WTC11 (cell line): ENCODE data around the gene TMEFF1. TPM values are rescaled to one million over a fixed set of nuclear protein-coding genes. Genes with fewer than 3 reads are reported as not detected.

ENCODE experiments used
- ATAC-seq: fragments of 200-7000 bp; cut with Tn5 transposase; 2 replicates; pipeline ENCODE4 v1.10.0; 2021; ENCODE audit warnings: mild to moderate bottlenecking, moderate library complexity
- CTCF ChIA-PET: fragments of 300-600 bp; sonication (Branson Sonifier 250); formaldehyde crosslinking; loops from one replicate; lab custom pipeline; 2021; ENCODE audit warnings: antibody characterized with exemption; lab: Charles Lee
- POLR2A ChIA-PET: fragments of 350-600 bp; sonication (Branson Sonifier 250); formaldehyde crosslinking; loops from one replicate; lab custom pipeline; 2021; ENCODE audit warnings: antibody characterized with exemption; lab: Charles Lee
- DNase-seq: peaks from one replicate; pipeline ENCODE4 v3.0.0; 2021; ENCODE audit warnings: low spot score
- H3K27ac Mint-ChIP-seq: 2 replicates; pipeline ENCODE4 v1.8.0; 2021; ENCODE audit warnings: mixed read lengths
- H3K27me3 Mint-ChIP-seq: 2 replicates; pipeline ENCODE4 v1.8.0; 2021; ENCODE audit warnings: low read depth, mild to moderate bottlenecking, moderate library complexity, mixed read lengths
- H3K36me3 Mint-ChIP-seq: 2 replicates; pipeline ENCODE4 v1.8.0; 2021; ENCODE audit warnings: mixed read lengths
- H3K4me1 Mint-ChIP-seq: 2 replicates; pipeline ENCODE4 v1.8.0; 2022; ENCODE audit warnings: mixed read lengths
- H3K4me3 Mint-ChIP-seq: 2 replicates; pipeline ENCODE4 v1.8.0; 2021; ENCODE audit warnings: mild to moderate bottlenecking, moderate library complexity, mixed read lengths
- H3K9me3 Mint-ChIP-seq: 2 replicates; pipeline ENCODE4 v1.8.0; 2021; ENCODE audit warnings: mixed read lengths
- ARID4B ChIP-seq: sonication (generic); formaldehyde crosslinking; IDR thresholded peaks from 2 replicates; pipeline ENCODE4 v1.8.0; 2023; ENCODE audit warnings: missing genetic modification reagents, mild to moderate bottlenecking, borderline replicate concordance
- ATF2 ChIP-seq: sonication (generic); formaldehyde crosslinking; IDR thresholded peaks from 2 replicates; pipeline ENCODE4 v1.8.1; 2022; ENCODE audit warnings: low read depth, missing genetic modification reagents, borderline replicate concordance
- CBFB ChIP-seq: sonication (generic); formaldehyde crosslinking; IDR thresholded peaks from 2 replicates; pipeline ENCODE4 v1.8.1; 2022; ENCODE audit warnings: mild to moderate bottlenecking, low read depth, missing genetic modification reagents
- CREM ChIP-seq: sonication (generic); formaldehyde crosslinking; IDR thresholded peaks from 2 replicates; pipeline ENCODE4 v1.8.1; 2022; ENCODE audit warnings: mild to moderate bottlenecking, missing genetic modification reagents, moderate library complexity
- FOXK1 ChIP-seq: sonication (generic); formaldehyde crosslinking; IDR thresholded peaks from 2 replicates; pipeline ENCODE4 v1.8.0; 2022; ENCODE audit warnings: mild to moderate bottlenecking, moderate library complexity, missing genetic modification reagents
- HMGA2 ChIP-seq: fragments of 250-450 bp; sonication (Bioruptor Pico); IDR thresholded peaks from 2 replicates; pipeline ENCODE4 v1.4.0; 2021; ENCODE audit warnings: mild to moderate bottlenecking, moderate library complexity
- PRDM15 ChIP-seq: sonication (generic); formaldehyde crosslinking; IDR thresholded peaks from 2 replicates; pipeline ENCODE4 v1.8.0; 2022; ENCODE audit warnings: missing genetic modification reagents
- USF2 ChIP-seq: sonication (generic); formaldehyde crosslinking; IDR thresholded peaks from 2 replicates; pipeline ENCODE4 v1.8.1; 2023; ENCODE audit warnings: mild to moderate bottlenecking, missing genetic modification reagents, moderate library complexity
- ZNF121 ChIP-seq: sonication (generic); formaldehyde crosslinking; IDR thresholded peaks from 2 replicates; pipeline ENCODE4 v1.8.0; 2023; ENCODE audit warnings: missing genetic modification reagents
- ZNF263 ChIP-seq: sonication (generic); formaldehyde crosslinking; IDR thresholded peaks from 2 replicates; pipeline ENCODE4 v1.8.1; 2022; ENCODE audit warnings: low read depth, mild to moderate bottlenecking, moderate library complexity, missing genetic modification reagents
- ZNF396 ChIP-seq: fragments of 250-450 bp; sonication (Bioruptor Pico); IDR thresholded peaks from 2 replicates; pipeline ENCODE4 v1.8.0; 2021; ENCODE audit warnings: mild to moderate bottlenecking, moderate library complexity, borderline replicate concordance
- ZNF425 ChIP-seq: fragments of 250-450 bp; sonication (Bioruptor Pico); conservative IDR thresholded peaks from 2 replicates; pipeline ENCODE4 v1.9.0; 2021; ENCODE audit warnings: mild to moderate bottlenecking
- total RNA-seq: library from RNA; stranded (reverse); gene quantifications from 3 replicates; pipeline ENCODE4 v1.2.3, GENCODE V29; 2021
- TF ChIP-seq, protein P1 (sequence below): fragments of 250-450 bp; sonication (Bioruptor Pico); IDR thresholded peaks from 2 replicates; pipeline ENCODE4 v1.9.0; 2021; ENCODE audit warnings: mild to moderate bottlenecking

Gene TMEFF1
- total RNA-seq, 1 experiment from 2014 or later: 62.7 TPM

GRCh38 chr9:100557053-100557452 lies 84.1 kb downstream of the TMEFF1 start:
- Mint-ChIP-seq H3K4me1 (no peaks in the 10 kb centered on the region), H3K27ac (no peak overlapping the region), H3K27me3 (no peaks in the 10 kb centered on the region), H3K4me3 (no peak overlapping the region), H3K9me3 (no peaks in the 10 kb centered on the region), H3K36me3 (peaks cover 15% of the 10 kb centered on the region)
- POLR2A ChIA-PET: no interaction called here
- CTCF ChIA-PET: no interaction called here
- TF ChIP-seq CBFB (CRISPR knock-in tag) (no peak), ZNF425 (CRISPR knock-in tag) (no peak), ARID4B (no peak), PRDM15 (CRISPR knock-in tag) (no peak), FOXK1 (CRISPR knock-in tag) (no peak), ZNF396 (no peak), CREM (CRISPR knock-in tag) (no peak), ATF2 (CRISPR knock-in tag) (no peak), ZNF121 (CRISPR knock-in tag) (no peak), HMGA2 (CRISPR knock-in tag) (no peak), USF2 (CRISPR knock-in tag) (no peak), ZNF263 (CRISPR knock-in tag) (no peak)
- TF ChIP-seq, protein P1, sequence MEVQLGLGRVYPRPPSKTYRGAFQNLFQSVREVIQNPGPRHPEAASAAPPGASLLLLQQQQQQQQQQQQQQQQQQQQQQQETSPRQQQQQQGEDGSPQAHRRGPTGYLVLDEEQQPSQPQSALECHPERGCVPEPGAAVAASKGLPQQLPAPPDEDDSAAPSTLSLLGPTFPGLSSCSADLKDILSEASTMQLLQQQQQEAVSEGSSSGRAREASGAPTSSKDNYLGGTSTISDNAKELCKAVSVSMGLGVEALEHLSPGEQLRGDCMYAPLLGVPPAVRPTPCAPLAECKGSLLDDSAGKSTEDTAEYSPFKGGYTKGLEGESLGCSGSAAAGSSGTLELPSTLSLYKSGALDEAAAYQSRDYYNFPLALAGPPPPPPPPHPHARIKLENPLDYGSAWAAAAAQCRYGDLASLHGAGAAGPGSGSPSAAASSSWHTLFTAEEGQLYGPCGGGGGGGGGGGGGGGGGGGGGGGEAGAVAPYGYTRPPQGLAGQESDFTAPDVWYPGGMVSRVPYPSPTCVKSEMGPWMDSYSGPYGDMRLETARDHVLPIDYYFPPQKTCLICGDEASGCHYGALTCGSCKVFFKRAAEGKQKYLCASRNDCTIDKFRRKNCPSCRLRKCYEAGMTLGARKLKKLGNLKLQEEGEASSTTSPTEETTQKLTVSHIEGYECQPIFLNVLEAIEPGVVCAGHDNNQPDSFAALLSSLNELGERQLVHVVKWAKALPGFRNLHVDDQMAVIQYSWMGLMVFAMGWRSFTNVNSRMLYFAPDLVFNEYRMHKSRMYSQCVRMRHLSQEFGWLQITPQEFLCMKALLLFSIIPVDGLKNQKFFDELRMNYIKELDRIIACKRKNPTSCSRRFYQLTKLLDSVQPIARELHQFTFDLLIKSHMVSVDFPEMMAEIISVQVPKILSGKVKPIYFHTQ (CRISPR knock-in tag): no peak
- ATAC-seq: no peak
- DNase-seq: no peak
